GM12891 (cell line): ENCODE data around the gene CHI3L2.
A peak's percentile ranks its signal among the peaks of the same experiment; 100 is the strongest.

Experiments
- DNase-seq: peaks from one replicate; pipeline ENCODE4 v3.0.0; 2011; ENCODE audit warnings: low spot score; ENCODE audit not compliant: insufficient read length
- FAIRE-seq: peaks from 2 replicates; lab custom pipeline; 2011; peaks lifted over from hg19 to GRCh38; lab: Jason Lieb, UNC
- PAX5 ChIP-seq: IDR thresholded peaks from 2 replicates; pipeline ENCODE4 v1.6.1; 2011; ENCODE audit warnings: low read length, moderate library complexity, mild to moderate bottlenecking; ENCODE audit not compliant: insufficient read depth, severe bottlenecking
- POLR2A ChIP-seq: IDR thresholded peaks from 2 replicates; pipeline ENCODE4 v1.6.1; 2011; ENCODE audit warnings: low read depth, low read length, control low read depth
- POLR2AphosphoS5 ChIP-seq: IDR thresholded peaks from 2 replicates; pipeline ENCODE4 v1.6.1; 2011; ENCODE audit warnings: low read depth, low read length, control low read depth
- POU2F2 ChIP-seq: IDR thresholded peaks from 2 replicates; pipeline ENCODE4 v1.6.1; 2011; ENCODE audit warnings: low read depth, mild to moderate bottlenecking, control low read depth, low read length, moderate library complexity
- SPI1 ChIP-seq: IDR thresholded peaks from 2 replicates; pipeline ENCODE4 v1.6.1; 2011; ENCODE audit warnings: low read depth, low read length, control low read depth
- TAF1 ChIP-seq: IDR thresholded peaks from 2 replicates; pipeline ENCODE4 v1.6.1; 2011; ENCODE audit warnings: low read depth, low read length, control low read depth

Gene CHI3L2

GRCh38 chr1:111227851-111228747 is 586 bp downstream of the CHI3L2 start:
- DNase-seq, result no peak
- no peak for FAIRE-seq
- no peak for TF ChIP-seq TAF1
- TF ChIP-seq SPI1, result no peak
- TF ChIP-seq POLR2AphosphoS5, result no peak
- no peak for TF ChIP-seq POU2F2
- TF ChIP-seq PAX5, result no peak
- TF ChIP-seq POLR2A, result no peak

- DNase-seq (no peak), FAIRE-seq (no peak)
- TF ChIP-seq TAF1, result no peak
- TF ChIP-seq POLR2A, result no peak
- TF ChIP-seq POU2F2, result no peak
- TF ChIP-seq POLR2AphosphoS5, result no peak
- no peak for TF ChIP-seq PAX5
- no peak for TF ChIP-seq SPI1
These were observed 1.2 kb downstream of the CHI3L2 start for GRCh38 chr1:111228748-111229126.

- no peak for DNase-seq
- peak; percentile 28 for FAIRE-seq
- TF ChIP-seq POLR2AphosphoS5, result no peak
- TF ChIP-seq TAF1, result no peak
- TF ChIP-seq POU2F2, result no peak
- no peak for TF ChIP-seq SPI1
- TF ChIP-seq POLR2A, result no peak
These were observed 4.6 kb downstream of the CHI3L2 start for GRCh38 chr1:111232134-111232533.

DNA sequence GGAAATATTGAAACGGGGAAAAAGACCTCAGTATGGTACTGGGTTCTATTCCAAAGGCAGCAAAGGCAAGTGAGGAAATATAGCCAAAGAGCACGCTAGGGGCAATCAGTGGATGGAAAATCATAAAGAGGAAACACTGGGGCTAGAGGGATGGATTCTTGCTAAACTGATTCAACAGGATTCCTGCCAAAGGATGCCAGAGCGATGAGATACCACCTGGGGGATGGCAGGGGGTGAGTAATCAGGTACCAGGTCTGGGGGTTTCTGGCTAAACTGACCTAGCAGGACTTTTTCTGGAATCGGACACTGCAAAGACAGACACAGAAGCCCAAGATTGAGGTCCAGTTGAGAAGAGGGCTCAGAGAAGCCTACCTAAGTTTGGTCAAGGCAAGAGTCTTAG is 6.7 kb downstream of the CHI3L2 start:
- TF ChIP-seq POLR2A (no peak), SPI1 (no peak), TAF1 (no peak), POU2F2 (no peak), POLR2AphosphoS5 (no peak), PAX5 (no peak)
- FAIRE-seq (no peak), DNase-seq (no peak)

DNA sequence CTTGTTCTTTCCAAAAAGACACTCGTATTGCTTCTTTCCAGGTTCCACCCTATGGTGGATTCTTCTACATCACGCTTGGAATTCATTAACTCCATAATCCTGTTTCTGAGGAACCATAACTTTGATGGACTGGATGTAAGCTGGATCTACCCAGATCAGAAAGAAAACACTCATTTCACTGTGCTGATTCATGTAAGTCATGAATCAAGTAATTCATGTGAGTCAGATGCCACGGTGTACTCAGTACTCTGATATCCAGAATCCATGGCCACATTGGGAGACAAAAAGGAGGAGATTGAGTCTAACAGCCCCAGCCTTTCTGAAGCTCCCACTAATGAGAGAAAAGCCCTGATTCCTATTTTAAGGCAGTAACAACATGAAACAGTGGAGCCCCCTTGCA is 7.4 kb downstream of the CHI3L2 start:
- DNase-seq, result no peak
- no peak for FAIRE-seq
- TF ChIP-seq PAX5 (no peak), POLR2A (no peak), TAF1 (no peak), SPI1 (no peak), POU2F2 (no peak), POLR2AphosphoS5 (no peak)

- no peak for DNase-seq
- FAIRE-seq, result no peak
- TF ChIP-seq SPI1, result no peak
These were observed 8.9 kb downstream of the CHI3L2 start for GRCh38 chr1:111236379-111236778.

GRCh38 chr1:111236806-111237205 is 9.3 kb downstream of the CHI3L2 start:
- no peak for FAIRE-seq
- no peak for DNase-seq
- TF ChIP-seq TAF1 (no peak), POLR2A (no peak), PAX5 (no peak), SPI1 (no peak), POU2F2 (no peak), POLR2AphosphoS5 (no peak)

- FAIRE-seq, result no peak
- no peak for TF ChIP-seq POLR2AphosphoS5
- TF ChIP-seq TAF1, result no peak
- TF ChIP-seq PAX5, result no peak
- TF ChIP-seq SPI1, result no peak
- no peak for TF ChIP-seq POLR2A
- no peak for TF ChIP-seq POU2F2
These were observed 10.7 kb downstream of the CHI3L2 start for GRCh38 chr1:111238056-111238795.

DNA sequence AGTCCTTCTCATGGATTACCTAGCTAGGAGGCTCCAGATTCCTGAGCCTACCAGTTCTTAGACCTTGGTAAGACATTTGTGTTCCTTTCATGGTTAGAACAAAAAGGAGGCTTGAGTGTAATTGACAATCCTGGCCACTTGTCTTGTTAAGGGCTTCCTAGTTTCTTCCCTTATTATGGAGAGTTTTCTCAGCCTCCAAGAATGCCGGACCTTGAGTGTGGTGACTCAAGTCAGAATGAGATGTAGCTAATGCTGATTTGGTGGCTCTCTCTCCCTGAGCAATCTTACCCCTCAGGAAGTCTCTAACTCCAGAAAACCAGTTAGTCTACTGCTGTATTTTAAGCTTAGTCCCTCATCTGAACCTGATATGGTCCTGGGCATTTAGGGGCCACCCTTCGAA is 14.3 kb downstream of the CHI3L2 start:
- DNase-seq (no peak), FAIRE-seq (no peak)
- TF ChIP-seq POU2F2, result no peak
- TF ChIP-seq POLR2AphosphoS5, result no peak
- TF ChIP-seq POLR2A, result no peak
- no peak for TF ChIP-seq SPI1
- no peak for TF ChIP-seq TAF1
- no peak for TF ChIP-seq PAX5

More at GRCh38 chr1:111238056-111238795, 10.7 kb downstream of the CHI3L2 start:
- no peak for DNase-seq
